GM18502 (cell line): ENCODE results near the gene TMEM184C.

Source experiments
- ATAC-seq: cut with Tn5 transposase; IDR thresholded peaks from one replicate; pipeline ENCODE4 v1.9.1; 2021; ENCODE audit warnings: mild to moderate bottlenecking; ENCODE audit not compliant: unreplicated experiment, poor library complexity

The TMEM184C gene

DNA sequence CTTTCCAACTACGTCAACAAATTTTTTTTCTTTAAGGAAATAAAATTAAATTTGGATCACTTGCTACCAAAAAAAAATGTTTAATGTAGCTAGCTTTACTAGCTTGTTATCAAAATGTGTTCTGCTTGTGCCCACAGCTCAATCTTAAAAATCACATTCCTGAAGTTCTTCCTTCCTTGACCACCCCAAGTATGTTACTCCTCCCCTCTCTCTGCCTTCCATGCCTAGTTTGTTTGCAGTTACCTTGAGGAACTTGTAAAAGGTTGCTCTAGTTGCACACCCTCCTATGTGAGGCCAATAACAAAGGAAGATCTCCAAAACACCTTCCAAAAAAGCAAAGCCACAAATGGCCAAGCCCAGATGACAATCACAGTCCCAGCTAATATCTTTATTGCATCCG, 19.6 kb upstream of the TMEM184C start:
- ATAC-seq = no peak

DNA sequence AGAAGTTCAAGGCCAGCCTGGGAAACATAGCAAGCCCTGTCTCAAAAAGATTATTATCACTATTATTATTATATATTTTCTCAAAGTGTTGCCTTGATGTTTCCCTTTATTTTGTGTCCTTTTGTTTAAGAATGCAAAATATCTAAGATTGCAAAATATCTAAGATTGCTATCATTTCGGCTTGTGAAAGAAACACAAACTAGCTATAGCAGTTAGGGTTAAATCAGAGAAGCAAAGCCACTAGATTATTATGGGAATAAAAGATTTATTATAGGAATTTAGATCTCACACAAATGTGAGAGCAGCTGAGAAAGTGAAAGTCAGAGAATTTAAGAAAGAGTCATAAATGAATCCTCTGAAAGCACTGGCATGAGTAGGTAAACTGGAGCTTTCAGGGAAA, 18.0 kb upstream of the TMEM184C start:
- no peak for ATAC-seq

DNA sequence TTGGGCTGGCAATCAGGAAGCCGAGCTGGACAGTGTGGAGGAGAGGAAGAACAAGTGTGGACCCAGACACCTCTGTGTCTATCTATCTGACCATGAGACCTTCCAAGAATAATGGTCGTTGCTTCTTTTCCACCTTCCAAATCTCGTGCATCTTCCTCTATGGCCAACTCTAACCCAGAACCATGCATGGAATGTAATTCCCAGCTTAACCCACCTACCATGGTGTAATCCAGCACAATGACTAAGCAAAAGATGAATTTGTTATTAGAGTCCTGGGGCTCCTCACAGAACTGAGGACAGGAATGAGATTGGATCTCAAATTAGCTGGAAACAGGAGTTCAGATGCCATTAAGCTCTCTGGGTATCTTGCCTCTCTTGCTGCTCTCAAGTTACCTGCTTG, 17.4 kb upstream of the TMEM184C start:
- ATAC-seq = no peak

DNA sequence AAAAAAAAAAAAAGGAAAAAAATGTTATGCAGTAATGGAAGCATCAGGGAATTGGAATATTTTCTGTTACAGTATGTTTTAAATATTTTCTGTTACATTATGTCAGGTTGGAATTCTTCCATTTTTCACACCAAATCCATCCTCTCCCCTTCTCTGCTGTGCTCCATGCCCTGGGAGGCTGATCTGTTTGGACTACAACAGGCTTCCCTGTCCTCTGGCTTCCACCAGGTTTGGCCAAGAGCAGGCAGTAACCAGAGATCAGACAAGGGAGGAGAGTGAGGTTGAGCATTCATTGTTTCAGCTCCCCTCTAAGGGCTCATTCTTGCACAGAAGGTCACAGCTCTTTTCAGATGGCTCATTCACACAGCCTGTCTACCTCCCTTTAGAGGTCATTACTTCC, 11.7 kb upstream of the TMEM184C start:
- ATAC-seq = no peak

DNA sequence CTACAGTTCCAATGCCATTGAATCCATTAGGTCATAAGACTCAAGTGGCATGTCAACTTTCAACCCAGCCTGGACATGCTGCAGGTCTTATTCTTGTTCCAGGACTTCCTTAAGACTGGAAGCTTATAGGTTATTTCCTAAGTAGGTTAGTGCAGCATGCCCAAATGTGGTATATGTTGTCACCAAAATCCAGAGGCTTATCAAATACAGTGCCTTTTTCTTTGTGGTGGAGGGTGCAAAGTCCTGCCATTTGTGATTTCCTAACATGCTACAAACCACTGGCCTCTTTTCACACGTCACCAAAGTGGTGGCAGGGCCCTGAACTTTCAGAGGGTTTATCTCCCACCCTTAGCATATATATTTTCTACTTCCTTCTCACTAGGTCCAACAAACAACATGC, 9.7 kb upstream of the TMEM184C start:
- ATAC-seq = no peak

DNA sequence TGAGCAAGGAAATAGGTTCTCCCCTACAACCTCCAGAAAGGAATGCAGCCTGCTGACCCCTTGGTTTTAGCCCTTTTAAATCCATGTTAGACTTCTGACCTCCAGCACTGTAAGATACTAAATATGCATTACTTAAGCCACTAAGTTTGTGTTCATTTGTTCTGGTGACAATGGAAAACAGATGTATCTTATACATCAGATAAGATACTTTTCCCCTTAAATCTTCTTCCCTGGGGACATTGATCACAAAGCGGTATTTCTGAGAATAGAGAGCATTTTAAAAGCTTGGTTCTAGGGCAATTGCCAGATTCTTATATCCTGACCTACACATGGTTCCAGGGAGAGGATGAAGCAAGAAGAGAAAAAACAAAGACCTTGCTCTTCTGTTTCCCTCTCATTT, 6.5 kb upstream of the TMEM184C start:
- ATAC-seq = no peak

DNA sequence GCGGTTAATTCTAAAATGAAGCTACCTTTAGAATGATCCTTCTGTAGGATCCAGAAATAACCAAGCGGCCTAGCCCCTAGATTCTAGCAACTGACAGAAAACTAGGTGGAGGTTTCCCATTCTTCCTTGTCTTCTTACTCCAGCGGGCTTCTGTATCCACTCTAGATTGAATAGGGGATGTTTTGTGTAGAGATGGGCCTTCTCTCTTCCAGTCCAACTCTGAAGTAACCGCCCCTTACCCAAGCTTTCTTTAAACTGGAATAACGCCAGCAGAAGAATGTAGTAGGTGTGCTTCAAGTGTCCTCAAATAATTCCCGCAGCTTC, 386 bp upstream of the TMEM184C start:
- peak; percentile 19 for ATAC-seq

DNA sequence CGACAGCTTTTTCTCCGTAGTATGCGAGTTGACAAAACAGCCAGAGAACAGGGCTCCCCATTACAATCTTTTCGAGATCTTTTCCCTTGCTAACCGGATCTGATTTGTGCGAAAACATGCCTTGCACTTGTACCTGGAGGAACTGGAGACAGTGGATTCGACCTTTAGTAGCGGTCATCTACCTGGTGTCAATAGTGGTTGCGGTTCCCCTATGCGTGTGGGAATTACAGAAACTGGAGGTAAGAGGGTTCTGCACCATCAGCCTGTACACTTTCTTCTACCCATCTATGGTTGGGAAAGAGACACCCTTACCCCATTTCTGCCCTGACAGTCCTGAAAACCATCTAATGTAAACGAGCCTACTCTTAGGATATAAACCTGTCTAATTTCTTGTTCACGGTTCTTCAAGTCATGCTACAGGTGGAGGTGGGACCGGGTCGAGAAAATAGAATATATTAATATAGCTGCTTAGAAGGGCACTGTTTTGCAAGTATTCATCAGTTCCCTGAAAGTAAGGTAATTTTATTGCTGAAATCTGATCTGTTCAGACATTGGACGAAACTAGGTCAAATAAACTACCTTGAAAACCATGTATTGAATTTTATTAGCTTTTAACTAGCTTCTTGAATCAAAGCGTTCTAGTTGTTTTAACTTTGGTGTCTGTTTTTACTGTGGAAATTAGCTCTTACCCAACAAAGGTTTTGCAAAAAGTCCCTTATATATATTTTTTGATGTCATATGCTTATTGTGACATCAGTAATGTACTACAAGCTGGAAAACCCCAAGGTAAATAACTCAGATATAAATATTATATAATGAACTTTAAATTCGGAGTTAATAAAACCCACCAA, 869 bp downstream of the TMEM184C start:
- peak; percentile 15 for ATAC-seq

DNA sequence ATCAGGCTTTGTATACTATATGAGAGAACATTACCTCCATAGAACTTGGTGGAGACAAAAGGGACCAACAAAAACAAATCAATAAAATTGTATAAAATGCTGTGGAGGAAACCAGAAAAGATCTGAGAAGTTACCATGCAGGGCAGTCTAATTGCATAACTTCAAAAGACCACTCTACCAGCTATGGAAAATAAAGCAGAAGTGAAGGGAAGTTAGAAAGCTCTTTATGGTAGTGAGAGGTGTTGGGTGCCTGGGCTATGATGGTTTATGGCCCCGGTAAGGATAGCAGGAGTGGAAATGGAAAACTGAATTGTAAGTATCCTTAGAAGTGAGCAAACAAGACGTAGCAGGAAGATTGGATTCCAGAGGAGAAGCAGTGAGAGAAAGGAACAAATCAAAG, 3.1 kb downstream of the TMEM184C start:
- no peak for ATAC-seq

DNA sequence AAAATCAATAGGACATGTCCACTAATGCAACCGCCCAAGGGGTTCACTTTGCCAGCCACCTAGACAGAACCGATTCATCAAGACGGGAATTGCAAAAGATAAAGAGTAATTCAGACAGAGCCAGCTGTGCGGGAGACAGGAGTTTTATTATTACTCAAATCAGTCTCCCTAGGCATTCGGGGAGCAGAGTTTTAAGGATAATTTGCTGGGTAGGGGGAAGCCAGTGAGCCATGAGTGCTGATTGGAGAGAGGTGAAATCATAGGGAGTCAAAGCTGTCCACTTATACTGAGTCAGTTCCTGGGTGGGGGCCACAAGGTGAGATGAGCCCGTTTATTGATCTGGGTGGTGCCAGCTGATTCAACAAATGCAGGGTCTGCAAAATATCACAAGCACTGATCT, 8.5 kb downstream of the TMEM184C start:
- no peak for ATAC-seq

DNA sequence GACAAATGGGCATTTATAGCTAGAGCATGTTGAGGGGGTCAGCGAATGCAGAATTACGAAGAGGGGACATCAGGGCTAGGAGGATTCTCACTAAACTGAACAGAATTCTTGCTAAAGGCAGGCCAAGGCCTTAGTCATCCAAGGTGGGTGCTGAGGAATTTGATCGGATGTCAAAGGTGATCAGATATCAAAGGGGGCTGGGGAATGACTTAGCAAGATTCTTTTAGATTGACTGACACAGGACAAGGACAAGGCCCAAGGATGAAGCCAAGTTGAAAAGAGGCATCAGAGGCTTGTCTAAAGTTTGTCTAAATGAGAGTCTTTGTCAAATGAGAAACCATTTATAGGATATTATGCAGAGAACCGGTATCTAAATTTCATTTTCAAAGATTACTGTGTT, 9.7 kb downstream of the TMEM184C start:
- no peak for ATAC-seq

DNA sequence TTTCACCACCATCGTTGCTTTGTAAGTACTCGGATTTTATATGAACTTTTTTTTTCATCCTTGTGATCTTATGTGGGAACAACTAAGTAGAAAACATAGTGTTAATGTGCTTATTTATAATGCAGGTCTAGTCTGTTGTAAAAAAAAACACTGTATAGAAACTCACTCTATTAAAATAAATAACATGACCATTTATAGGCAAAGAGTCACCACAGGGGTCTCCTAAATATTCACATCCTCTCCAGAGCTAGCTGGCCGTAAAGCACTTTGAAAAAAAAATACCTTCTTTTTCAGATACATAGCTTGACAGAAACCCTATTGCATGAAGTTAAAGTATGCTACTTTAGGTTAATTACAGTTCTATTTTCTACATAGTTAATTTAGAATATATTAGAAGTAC, 11.2 kb downstream of the TMEM184C start:
- no peak for ATAC-seq

DNA sequence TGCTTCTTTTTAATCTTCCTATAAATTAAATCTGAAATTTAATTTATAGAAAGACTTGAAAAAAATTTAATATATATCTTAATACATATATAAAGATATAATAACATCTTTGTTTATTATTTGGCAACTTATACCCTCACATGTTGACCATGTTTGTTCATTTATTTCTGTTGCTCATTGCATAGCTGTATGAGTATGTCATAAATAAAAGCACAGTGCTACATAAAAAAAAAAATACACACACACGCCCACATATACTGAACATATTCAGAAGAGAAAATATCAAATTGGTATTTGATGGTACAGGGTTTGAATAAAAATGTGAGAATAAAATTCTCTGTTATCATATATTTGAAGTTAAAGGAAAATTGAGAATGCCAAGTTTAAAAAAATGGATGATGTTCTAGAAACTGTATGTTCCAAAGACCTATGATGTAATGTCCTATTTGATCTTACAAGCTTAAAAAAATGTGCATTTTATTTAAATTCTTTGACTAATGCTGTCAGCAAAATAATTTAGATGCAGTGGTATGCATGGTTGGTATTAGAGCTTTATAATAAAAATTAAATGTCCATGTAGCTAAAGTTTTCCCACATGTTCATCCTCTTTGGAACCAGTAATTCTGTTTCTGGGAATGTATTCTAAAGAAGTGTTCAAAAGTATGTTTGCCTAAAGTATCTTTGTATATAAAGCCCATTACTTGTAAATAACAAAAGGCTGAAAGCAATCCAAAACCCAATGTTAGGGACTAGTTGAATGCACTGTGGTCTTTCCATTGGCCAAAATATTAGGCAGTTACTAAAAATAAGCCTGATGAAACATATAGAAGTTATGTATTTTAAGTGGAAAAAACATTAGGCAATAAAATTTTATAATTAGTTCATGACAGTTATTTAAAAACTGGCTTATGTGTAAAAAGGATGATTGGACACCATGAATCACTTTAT, 12.9 kb downstream of the TMEM184C start:
- ATAC-seq = no peak

DNA sequence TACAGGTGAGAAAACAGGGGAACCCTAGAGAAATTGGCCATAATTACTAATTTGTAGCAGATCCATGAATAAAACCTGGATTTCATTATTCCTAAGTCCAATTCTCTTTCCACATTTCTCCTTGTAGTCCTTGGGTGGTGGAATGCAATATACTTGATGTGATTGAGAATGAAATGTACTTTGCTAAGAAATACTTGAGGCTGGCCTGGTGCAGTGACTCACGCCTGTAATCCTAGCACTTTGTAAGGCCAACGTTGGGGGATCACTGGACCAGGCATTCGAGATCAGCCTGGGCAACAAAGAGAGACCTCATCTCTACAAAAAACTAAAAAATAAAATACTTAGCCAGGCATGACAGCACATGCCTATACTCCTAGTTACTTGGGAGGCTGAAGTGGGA, 15.9 kb downstream of the TMEM184C start:
- ATAC-seq = no peak

DNA sequence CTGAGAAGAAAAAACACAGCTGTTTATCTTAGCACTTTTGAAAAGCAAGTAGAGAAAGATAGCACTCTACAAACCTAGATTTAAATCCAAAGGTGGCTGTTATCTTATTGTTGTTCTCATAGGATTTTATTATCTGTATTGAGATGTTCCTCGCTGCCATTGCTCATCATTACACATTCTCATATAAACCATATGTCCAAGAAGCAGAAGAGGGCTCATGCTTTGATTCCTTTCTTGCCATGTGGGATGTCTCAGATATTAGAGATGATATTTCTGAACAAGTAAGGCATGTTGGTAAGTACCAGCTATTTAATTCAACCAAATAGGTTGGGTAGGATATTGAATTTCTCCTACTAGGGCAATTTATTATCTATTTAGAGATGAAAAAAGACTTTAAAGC, 16.4 kb downstream of the TMEM184C start:
- ATAC-seq = no peak

DNA sequence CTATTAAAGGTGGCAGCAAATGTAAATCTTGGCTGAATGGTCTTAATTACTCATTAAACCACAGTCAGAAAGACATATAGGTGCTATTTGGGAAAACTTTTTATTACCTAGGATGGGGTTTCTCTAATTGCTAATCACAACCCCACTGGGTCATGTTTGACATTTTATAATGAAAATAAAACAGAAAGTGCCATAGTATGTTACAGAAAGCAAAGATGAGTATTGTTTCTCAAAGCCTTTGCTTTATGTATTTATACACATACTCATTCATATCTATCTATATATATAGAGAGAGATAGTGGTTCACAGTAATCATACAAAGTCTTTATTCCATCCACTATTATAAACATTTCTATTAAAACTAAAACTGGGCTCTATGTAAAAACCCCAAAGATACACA, 18.2 kb downstream of the TMEM184C start:
- ATAC-seq = no peak

DNA sequence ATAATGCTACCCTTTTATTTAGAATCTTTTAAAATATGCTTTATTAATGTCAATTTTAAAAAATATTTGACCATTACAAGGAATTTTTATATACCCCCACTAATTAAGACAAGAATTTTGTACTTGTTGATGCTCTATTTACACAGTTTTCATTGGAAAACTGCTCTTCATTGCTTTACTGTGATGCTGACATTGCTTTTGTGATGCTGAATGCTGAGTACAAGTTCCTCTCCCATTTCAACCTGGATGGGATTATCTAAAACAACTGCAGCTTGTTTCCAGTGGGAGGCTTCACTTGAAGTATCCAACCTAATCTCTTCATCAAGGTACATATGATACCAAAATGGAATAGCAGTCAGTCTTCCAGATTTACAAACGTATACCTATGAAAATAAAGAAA, 21.2 kb downstream of the TMEM184C start:
- ATAC-seq = no peak

DNA sequence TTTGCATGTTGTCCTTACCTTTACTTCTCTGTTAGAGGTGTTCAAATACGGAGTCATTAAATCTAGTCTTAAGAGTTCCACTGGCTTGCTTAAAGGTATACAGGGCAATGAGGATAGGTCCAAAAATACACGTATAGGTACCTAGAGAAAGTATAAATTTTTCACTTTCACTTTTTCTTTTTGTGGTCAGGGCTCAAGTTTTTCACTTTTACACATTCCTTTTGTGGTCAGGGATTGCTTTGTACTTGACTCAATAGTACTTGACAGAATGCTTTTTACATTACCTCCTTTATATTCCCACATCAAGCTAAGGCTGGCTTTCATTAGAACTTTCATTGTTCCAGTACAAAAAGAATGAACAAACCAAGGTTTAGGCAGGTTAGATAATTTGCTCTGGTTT, 21.7 kb downstream of the TMEM184C start:
- no peak for ATAC-seq

DNA sequence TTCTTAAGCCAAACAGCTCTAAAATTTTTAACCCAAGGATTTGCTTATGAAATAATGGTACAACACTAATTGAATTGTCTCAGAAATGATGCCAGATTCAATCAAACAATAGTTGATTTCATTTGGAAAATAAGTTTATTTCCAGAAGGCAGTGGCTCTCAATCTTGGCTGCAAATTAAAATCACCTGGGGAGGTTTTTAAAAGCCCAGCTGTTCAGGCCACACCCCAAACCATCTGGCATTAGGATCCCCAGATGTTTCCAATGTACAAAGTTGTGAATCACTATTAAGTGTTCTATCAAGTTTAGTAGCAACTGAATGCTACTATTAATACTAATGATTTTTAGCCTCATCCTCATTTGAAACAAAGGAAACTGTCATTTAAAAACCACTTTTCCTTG, 22.2 kb downstream of the TMEM184C start:
- no peak for ATAC-seq

DNA sequence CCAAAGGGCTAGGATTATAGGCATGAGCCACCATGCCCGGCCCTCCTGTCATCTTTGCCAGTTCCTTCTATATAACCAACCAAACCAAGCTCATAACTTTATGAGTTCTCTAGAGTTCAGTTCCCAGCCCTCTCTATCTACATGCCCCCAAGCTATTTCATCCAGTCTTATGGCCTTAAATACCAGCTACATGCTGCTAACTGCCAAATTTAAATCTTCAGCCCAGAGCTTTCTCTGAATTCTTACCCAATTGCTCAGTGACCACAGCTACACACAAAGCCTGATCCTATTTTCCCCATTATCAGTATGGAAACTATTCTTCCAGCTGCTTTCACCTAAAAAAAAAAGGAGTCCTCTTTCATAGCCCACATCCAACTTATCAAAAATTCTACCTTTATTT, 23.1 kb downstream of the TMEM184C start:
- no peak for ATAC-seq

DNA sequence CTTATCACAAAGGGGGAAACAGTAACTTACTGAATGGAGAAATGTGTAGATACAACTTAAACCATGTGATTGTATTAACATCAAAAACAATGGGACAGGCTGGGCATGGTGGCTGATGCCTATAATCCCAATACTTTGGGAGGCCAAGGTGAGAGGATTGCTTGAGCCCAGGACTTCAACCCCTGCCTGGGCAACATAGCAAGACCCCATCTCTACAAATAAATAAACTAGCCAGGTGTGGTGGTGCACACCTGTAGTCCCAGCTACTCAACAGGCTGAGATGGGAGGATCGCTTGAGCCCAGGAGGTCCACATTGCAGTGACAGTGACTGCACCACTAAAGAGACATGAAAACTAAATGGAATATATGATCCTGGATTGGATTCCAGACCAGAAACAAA, 26.4 kb downstream of the TMEM184C start:
- no peak for ATAC-seq

DNA sequence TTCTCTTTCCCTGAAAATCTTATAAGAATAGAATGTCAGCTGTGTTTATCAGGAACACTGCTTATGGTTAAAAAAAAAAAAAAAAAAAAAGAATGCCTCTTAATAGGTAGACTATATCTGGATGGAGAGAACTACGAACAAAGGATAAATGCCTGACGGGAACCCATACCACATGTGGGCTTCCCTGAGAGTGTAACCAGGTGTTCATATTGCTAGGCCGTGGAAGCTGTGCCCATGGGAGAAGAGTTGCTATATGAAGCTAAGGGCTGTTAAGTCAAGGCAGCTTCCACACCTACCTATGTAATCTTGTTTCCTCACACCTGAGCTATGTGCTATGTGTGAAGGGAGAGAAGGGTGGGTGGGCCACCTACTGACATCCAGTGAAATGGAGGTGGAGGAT, 27.3 kb downstream of the TMEM184C start:
- no peak for ATAC-seq
